Karpas-422 (cell line): ENCODE results near the gene TMEM42. TPM values are rescaled to one million over a fixed set of nuclear protein-coding genes. Genes with fewer than 3 reads are reported as not detected.

ENCODE experiments used
- DNase-seq: peaks from one replicate; pipeline ENCODE4 v3.0.0-alpha.2; 2015
- H2AFZ ChIP-seq: fragments of 200-600 bp; sonication (generic); 2 replicates; pipeline ENCODE4 v1.6.1; 2014; ENCODE audit warnings: antibody characterized with exemption, low read length, mixed read lengths
- H3K27ac ChIP-seq: fragments of 200-600 bp; sonication (generic); 2 replicates; pipeline ENCODE4 v1.5.1; 2014; ENCODE audit warnings: mild to moderate bottlenecking, low read length, moderate library complexity
- H3K27me3 ChIP-seq: fragments of 200-600 bp; sonication (generic); 2 replicates; pipeline ENCODE4 v1.6.1; 2014; ENCODE audit warnings: low read length, mixed read lengths
- H3K36me3 ChIP-seq: fragments of 200-600 bp; sonication (generic); 2 replicates; pipeline ENCODE4 v1.6.1; 2014; ENCODE audit warnings: low read length, mixed read lengths; ENCODE audit not compliant: insufficient read depth
- H3K4me1 ChIP-seq: fragments of 200-600 bp; sonication (generic); 2 replicates; pipeline ENCODE4 v1.6.1; 2014; ENCODE audit warnings: mild to moderate bottlenecking, low read length, mixed read lengths
- H3K4me2 ChIP-seq: fragments of 200-600 bp; sonication (generic); 2 replicates; pipeline ENCODE4 v1.6.1; 2014; ENCODE audit warnings: low read length, low read depth, mild to moderate bottlenecking; ENCODE audit not compliant: poor library complexity, severe bottlenecking
- H3K4me3 ChIP-seq: fragments of 200-600 bp; sonication (generic); 2 replicates; pipeline ENCODE4 v1.5.1; 2014; ENCODE audit warnings: mild to moderate bottlenecking, antibody characterized with exemption, low read length, mixed read lengths
- H3K79me2 ChIP-seq: fragments of 200-600 bp; sonication (generic); 2 replicates; pipeline ENCODE4 v1.6.1; 2014; ENCODE audit warnings: mild to moderate bottlenecking, low read length, mixed read lengths
- H3K9ac ChIP-seq: fragments of 200-600 bp; sonication (generic); 2 replicates; pipeline ENCODE4 v1.6.0; 2014; ENCODE audit warnings: low read length
- H3K9me2 ChIP-seq: fragments of 200-600 bp; sonication (generic), shearing (Covaris generic); replicated peaks from 2 replicates; pipeline ENCODE4 v1.6.0; 2014; ENCODE audit warnings: mild to moderate bottlenecking, low read length, moderate library complexity; ENCODE audit not compliant: insufficient read depth
- H3K9me3 ChIP-seq: fragments of 300-700, 200-600 bp; sonication (generic); 2 replicates; pipeline ENCODE4 v1.6.1; 2014; ENCODE audit warnings: low read length, mixed read lengths
- H4K20me1 ChIP-seq: fragments of 200-600 bp; sonication (generic); 2 replicates; pipeline ENCODE4 v1.6.1; 2014; ENCODE audit warnings: mild to moderate bottlenecking, antibody characterized with exemption, low read length, low read depth; ENCODE audit not compliant: insufficient read depth
- total RNA-seq: library from RNA; depleted of rRNA; stranded (reverse); fragments of >200 nt; shearing (Covaris generic); gene quantifications from 2 replicates; pipeline ENCODE4 v1.2.3, GENCODE V29; 2014; ENCODE audit warnings: low replicate concordance; rRNA removed

The TMEM42 gene
- total RNA-seq, 1 experiment from 2014 or later, result 19.2 TPM

GRCh38 chr3:44906997-44907396 lies 45.3 kb downstream of the TMEM42 start:
- no peaks in the 10 kb centered on the region for H3K79me2 ChIP-seq
- H3K9ac ChIP-seq, result no peak overlapping the region
- no peaks in the 10 kb centered on the region for H3K36me3 ChIP-seq
- H3K27ac ChIP-seq, result no peak overlapping the region
- no peaks in the 10 kb centered on the region for H4K20me1 ChIP-seq
- H3K4me3 ChIP-seq, result no peak overlapping the region
- H3K4me2 ChIP-seq, result no peak overlapping the region
- no peak overlapping the region for H2AFZ ChIP-seq
- H3K4me1 ChIP-seq, result no peaks in the 10 kb centered on the region; the same call in 1 of the 2 replicates
- no peaks in the 10 kb centered on the region for H3K9me2 ChIP-seq
- H3K27me3 ChIP-seq, result no peaks in the 10 kb centered on the region
- DNase-seq, result no peak
- H3K9me3 ChIP-seq, result no peaks in the 10 kb centered on the region

- Histone ChIP-seq H4K20me1 (no peaks in the 10 kb centered on the region), H3K9me3 (no peaks in the 10 kb centered on the region), H3K27ac (no peak overlapping the region), H2AFZ (no peak overlapping the region), H3K9me2 (no peaks in the 10 kb centered on the region), H3K36me3 (no peaks in the 10 kb centered on the region), H3K4me1 (no peaks in the 10 kb centered on the region; the same call in 1 of the 2 replicates), H3K4me2 (no peak overlapping the region), H3K4me3 (no peak overlapping the region), H3K9ac (no peak overlapping the region), H3K27me3 (no peaks in the 10 kb centered on the region), H3K79me2 (no peaks in the 10 kb centered on the region)
- no peak for DNase-seq
Observed at GRCh38 chr3:44907612-44908011, 45.9 kb downstream of the TMEM42 start.

- Histone ChIP-seq H2AFZ (no peak overlapping the region), H3K27ac (no peak overlapping the region), H4K20me1 (0 out of 2 replicates have a peak, but pooled peaks cover 4% of the 10 kb centered on the region), H3K4me1 (no peaks in the 10 kb centered on the region; the same call in 1 of the 2 replicates), H3K9ac (no peak overlapping the region), H3K9me3 (no peaks in the 10 kb centered on the region), H3K27me3 (no peaks in the 10 kb centered on the region), H3K36me3 (no peaks in the 10 kb centered on the region), H3K9me2 (no peaks in the 10 kb centered on the region), H3K4me2 (no peak overlapping the region), H3K4me3 (no peak overlapping the region), H3K79me2 (no peaks in the 10 kb centered on the region)
- DNase-seq, result no peak
Observed at GRCh38 chr3:44909063-44909462, 47.4 kb downstream of the TMEM42 start.

DNA sequence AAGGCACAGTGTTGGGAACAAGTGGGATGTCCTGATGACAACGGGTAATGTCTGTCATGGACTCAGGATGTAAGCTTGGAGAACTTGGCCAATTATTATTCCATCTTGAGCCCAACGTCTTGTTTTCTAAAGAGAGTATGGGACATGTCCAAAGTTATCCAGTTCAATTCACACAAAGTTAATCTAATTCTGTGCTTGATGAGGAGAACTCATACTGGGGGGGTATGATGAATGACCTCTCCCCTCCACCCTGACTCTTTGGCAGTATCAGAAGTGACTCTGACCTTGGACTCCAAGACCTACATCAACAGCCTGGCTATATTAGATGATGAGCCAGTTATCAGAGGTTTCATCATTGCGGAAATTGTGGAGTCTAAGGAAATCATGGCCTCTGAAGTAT lies 49.0 kb downstream of the TMEM42 start:
- Histone ChIP-seq H3K9me3 (no peaks in the 10 kb centered on the region), H3K27ac (no peak overlapping the region), H2AFZ (no peak overlapping the region), H3K9ac (no peak overlapping the region), H3K4me1 (no peaks in the 10 kb centered on the region; the same call in 1 of the 2 replicates), H3K9me2 (no peaks in the 10 kb centered on the region), H3K4me3 (no peak overlapping the region), H3K27me3 (no peaks in the 10 kb centered on the region), H4K20me1 (0 out of 2 replicates have a peak, but pooled peaks cover 4% of the 10 kb centered on the region), H3K36me3 (no peaks in the 10 kb centered on the region), H3K79me2 (no peaks in the 10 kb centered on the region), H3K4me2 (no peak overlapping the region)
- no peak for DNase-seq

DNA sequence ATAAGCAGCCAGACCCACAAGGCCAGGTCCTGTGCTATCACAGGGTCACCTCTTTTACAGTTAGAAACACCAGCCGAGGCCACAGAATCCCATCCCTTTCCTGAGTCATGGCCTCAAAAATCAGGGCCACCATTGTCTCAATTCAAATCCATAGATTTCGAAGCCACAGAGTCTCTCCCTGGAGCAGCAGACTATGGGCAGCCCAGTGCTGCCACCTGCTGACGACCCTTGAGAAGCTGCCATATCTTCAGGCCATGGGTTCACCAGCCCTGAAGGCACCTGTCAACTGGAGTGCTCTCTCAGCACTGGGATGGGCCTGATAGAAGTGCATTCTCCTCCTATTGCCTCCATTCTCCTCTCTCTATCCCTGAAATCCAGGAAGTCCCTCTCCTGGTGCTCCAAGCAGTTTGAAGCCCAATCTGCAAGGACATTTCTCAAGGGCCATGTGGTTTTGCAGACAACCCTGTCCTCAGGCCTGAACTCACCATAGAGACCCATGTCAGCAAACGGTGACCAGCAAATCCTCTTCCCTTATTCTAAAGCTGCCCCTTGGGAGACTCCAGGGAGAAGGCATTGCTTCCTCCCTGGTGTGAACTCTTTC lies 52.3 kb downstream of the TMEM42 start:
- H3K4me2 ChIP-seq, result no peak overlapping the region

GRCh38 chr3:44914936-44915335 lies 53.2 kb downstream of the TMEM42 start:
- H3K4me3 ChIP-seq, result no peak overlapping the region
- no peaks in the 10 kb centered on the region for H3K4me1 ChIP-seq
- H3K4me2 ChIP-seq, result no peak overlapping the region
- no peak overlapping the region for H3K9ac ChIP-seq
- no peaks in the 10 kb centered on the region for H3K27me3 ChIP-seq
- no peaks in the 10 kb centered on the region for H3K79me2 ChIP-seq
- no peak overlapping the region for H2AFZ ChIP-seq
- no peak for DNase-seq
- no peaks in the 10 kb centered on the region for H3K9me3 ChIP-seq
- H3K36me3 ChIP-seq, result no peaks in the 10 kb centered on the region
- H3K9me2 ChIP-seq, result no peaks in the 10 kb centered on the region
- H4K20me1 ChIP-seq, result 0 out of 2 replicates have a peak, but pooled peaks cover 4% of the 10 kb centered on the region
- no peak overlapping the region for H3K27ac ChIP-seq

More for the DNA sequence above, 52.3 kb downstream of the TMEM42 start:
- DNase-seq, result peak; percentile 87
- no peaks in the 10 kb centered on the region for H3K4me1 ChIP-seq
- no peak overlapping the region for H3K9ac ChIP-seq
- H3K27me3 ChIP-seq, result no peaks in the 10 kb centered on the region
- H3K9me2 ChIP-seq, result no peaks in the 10 kb centered on the region
- H4K20me1 ChIP-seq, result 0 out of 2 replicates have a peak, but pooled peaks cover 4% of the 10 kb centered on the region
- no peak overlapping the region for H3K27ac ChIP-seq
- no peak overlapping the region for H3K4me3 ChIP-seq
- no peaks in the 10 kb centered on the region for H3K36me3 ChIP-seq
- no peaks in the 10 kb centered on the region for H3K79me2 ChIP-seq
- no peaks in the 10 kb centered on the region for H3K9me3 ChIP-seq
- no peak overlapping the region for H2AFZ ChIP-seq

Other genes with a start within 250 kb of the TMEM42 start
- 11.7 and 12.5 TPM in 2 replicates for gene ZNF197, start 236.9 kb upstream of the TMEM42 start, total RNA-seq
- gene ZNF35, start 213.2 kb upstream of the TMEM42 start, total RNA-seq, result 7.0 and 7.2 TPM in 2 replicates
- not detected in 2 replicates for gene ZNF502, start 149.3 kb upstream of the TMEM42 start, total RNA-seq
- 2.3 and 8.8 TPM in 2 replicates for gene ZNF501, start 132.3 kb upstream of the TMEM42 start, total RNA-seq
- gene KIAA1143, start 100.3 kb upstream of the TMEM42 start, total RNA-seq, result 13.2 and 28.8 TPM in 2 replicates
- 15.2 and 27.1 TPM in 2 replicates for gene KIF15, start 100.1 kb upstream of the TMEM42 start, total RNA-seq
- gene TGM4, start 12.7 kb downstream of the TMEM42 start, total RNA-seq, result not detected in 2 replicates
- gene ZDHHC3, start 114.3 kb downstream of the TMEM42 start, total RNA-seq, result 70.9 and 93.4 TPM in 2 replicates
- gene EXOSC7, start 114.3 kb downstream of the TMEM42 start, total RNA-seq, result 67.1 and 78.6 TPM in 2 replicates
- not detected in 2 replicates for gene CLEC3B, start 164.4 kb downstream of the TMEM42 start, total RNA-seq